Measurements from ENCODE around the gene B3GNT5. TPM values are rescaled to one million over a fixed set of nuclear protein-coding genes. Genes with fewer than 3 reads are reported as not detected.

Gene B3GNT5
- total RNA-seq, 3 donors from 2014 or later, result 33.7 to 80.1 (median 71.2) TPM

DNA sequence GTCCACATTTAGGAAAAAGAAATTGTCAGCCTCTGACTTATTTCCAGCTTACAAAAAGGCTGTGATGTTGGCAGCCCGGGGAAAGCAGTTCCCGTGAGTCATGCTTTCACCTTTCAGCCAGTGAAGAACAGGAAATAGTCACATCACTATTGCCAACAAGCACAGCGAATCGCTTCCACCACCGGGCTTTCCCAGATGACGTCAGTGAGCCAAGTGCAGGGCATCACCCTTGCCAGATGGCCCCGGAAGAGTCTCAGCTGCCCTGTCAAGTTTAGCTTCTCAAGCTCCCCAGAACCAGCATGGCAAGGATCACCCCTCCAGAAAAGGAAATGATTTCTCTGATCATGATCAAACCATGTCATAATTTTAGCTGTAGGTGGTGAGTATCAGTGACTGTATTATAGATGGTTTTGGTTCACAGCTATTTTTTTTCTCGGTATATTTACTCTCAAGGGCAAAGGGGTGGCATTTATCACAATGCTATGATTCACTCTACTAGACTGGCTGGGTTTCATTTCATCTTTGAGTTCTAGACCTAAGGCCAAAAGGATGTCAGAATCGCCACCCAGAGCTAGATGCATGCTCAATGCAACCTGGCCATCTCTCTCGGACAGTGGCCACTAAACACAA, 32.9 kb downstream of the B3GNT5 start:
- Histone ChIP-seq H3K4me3 (no peak overlapping the region), H3K36me3 (ENCODE audit: low read depth) (no peaks in the 10 kb centered on the region), H3K4me1 (ENCODE audit: low read depth) (peaks cover 12% of the 10 kb centered on the region), H3K9me3 (no peaks in the 10 kb centered on the region)
- DNase-seq (peak; percentile 87 to 93 (median 90)), ATAC-seq (peak; percentile 99)
- TF ChIP-seq, protein P1, sequence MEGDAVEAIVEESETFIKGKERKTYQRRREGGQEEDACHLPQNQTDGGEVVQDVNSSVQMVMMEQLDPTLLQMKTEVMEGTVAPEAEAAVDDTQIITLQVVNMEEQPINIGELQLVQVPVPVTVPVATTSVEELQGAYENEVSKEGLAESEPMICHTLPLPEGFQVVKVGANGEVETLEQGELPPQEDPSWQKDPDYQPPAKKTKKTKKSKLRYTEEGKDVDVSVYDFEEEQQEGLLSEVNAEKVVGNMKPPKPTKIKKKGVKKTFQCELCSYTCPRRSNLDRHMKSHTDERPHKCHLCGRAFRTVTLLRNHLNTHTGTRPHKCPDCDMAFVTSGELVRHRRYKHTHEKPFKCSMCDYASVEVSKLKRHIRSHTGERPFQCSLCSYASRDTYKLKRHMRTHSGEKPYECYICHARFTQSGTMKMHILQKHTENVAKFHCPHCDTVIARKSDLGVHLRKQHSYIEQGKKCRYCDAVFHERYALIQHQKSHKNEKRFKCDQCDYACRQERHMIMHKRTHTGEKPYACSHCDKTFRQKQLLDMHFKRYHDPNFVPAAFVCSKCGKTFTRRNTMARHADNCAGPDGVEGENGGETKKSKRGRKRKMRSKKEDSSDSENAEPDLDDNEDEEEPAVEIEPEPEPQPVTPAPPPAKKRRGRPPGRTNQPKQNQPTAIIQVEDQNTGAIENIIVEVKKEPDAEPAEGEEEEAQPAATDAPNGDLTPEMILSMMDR (IDR thresholded peaks at IDR 0.05), result no peak
- intact Hi-C loops (cut with DNase I, micrococcal nuclease), result no loop called here

DNA sequence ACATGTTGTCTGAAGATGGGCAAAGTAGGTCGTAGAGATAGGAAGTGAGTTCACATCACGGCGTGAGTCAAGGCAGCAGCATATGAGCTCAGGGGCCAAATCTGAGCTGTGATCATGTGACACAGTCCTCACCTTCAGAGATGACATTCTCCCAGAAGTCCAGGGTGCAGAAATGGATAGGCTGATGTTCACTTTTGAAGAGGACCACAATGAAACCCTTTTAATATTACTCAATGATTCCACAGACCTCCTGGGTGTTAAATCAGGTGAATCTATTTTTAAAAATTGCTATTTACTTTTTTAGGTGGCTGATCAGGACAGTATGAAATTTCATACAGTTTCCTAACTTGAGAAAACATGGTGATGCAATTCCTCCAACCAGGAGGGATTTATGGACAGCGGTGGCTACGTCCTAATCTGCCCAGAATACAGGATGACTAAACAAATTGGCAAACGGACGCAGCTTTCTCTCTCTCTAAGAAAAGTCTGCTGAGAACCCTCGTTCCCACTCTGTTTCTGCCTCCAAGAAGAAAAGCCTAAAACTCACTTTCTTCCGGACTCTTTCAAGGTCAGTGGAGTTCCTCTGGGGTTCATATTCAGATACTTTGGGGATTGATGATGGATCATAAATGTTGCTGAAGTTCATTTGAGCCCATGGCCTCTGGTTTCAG, 34.4 kb downstream of the B3GNT5 start:
- H3K4me3 ChIP-seq, result no peak overlapping the region
- ATAC-seq (no peak), DNase-seq (no peak)
- peaks cover 12% of the 10 kb centered on the region for H3K4me1 ChIP-seq (ENCODE audit: low read depth)
- TF ChIP-seq, protein P1 (IDR thresholded peaks at IDR 0.05), result no peak
- no peaks in the 10 kb centered on the region for H3K9me3 ChIP-seq
- no peaks in the 10 kb centered on the region for H3K36me3 ChIP-seq (ENCODE audit: low read depth)
- intact Hi-C loops (cut with DNase I, micrococcal nuclease), result no loop called here

- Histone ChIP-seq H3K36me3 (ENCODE audit: low read depth) (no peaks in the 10 kb centered on the region), H3K4me3 (no peak overlapping the region), H3K9me3 (no peaks in the 10 kb centered on the region), H3K4me1 (ENCODE audit: low read depth) (peaks cover 12% of the 10 kb centered on the region)
- TF ChIP-seq, protein P1 (IDR thresholded peaks at IDR 0.05), result no peak
- ATAC-seq (no peak), DNase-seq (no peak)
- intact Hi-C loops (cut with DNase I, micrococcal nuclease), result no loop called here
Observed at GRCh38 chr3:183288117-183288516, 35.1 kb downstream of the B3GNT5 start.

DNA sequence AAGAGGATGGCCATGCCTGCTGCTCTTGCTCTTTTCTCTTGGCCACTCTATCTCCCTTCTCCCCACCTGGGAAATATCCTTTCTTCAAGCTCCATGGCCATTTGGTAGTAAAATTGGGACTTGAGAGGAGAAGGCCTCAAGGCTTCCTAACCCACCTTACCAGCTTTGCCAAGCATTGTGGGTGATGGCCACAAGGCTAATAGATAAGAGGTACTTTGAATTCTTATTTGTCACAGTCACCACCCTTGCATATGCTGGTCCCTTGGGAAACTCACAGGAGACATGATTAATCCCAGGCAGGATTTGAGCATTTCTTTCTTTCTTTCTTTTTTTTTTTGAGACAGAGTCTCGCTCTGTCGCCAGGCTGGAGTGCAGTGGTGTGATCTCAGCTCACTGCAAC, 37.2 kb downstream of the B3GNT5 start:
- Histone ChIP-seq H3K4me3 (no peak overlapping the region), H3K4me1 (ENCODE audit: low read depth) (peaks cover 10% of the 10 kb centered on the region), H3K36me3 (ENCODE audit: low read depth) (no peaks in the 10 kb centered on the region), H3K9me3 (no peaks in the 10 kb centered on the region)
- ATAC-seq (no peak), DNase-seq (no peak)
- TF ChIP-seq, protein P1 (IDR thresholded peaks at IDR 0.05), result no peak
- intact Hi-C loops (cut with DNase I, micrococcal nuclease), result no loop called here

GRCh38 chr3:183291497-183292031, 38.5 kb downstream of the B3GNT5 start:
- peak; percentile 72 for ATAC-seq
- Histone ChIP-seq H3K9me3 (no peaks in the 10 kb centered on the region), H3K4me1 (ENCODE audit: low read depth) (no peaks in the 10 kb centered on the region), H3K36me3 (ENCODE audit: low read depth) (no peaks in the 10 kb centered on the region), H3K4me3 (no peak overlapping the region)
- TF ChIP-seq, protein P1 (IDR thresholded peaks at IDR 0.05), result no peak
- DNase-seq, result no peak
- intact Hi-C loops (cut with DNase I, micrococcal nuclease), result no loop called here

Data from mucosa of descending colon (tissue), 3 donors.